Left ventricle myocardium inferior (tissue), 1 donor: Measurements from ENCODE around the gene STIM1. TPM values are rescaled to one million over a fixed set of nuclear protein-coding genes. Genes with fewer than 3 reads are reported as not detected.
"Not testable (repeated sequence)": the region's sequence is repeated elsewhere in the genome, so short reads cannot be mapped to it uniquely, and the experiment has no call there.

Source experiments
- DNase-seq: peaks from one replicate; pipeline ENCODE4 v3.0.0-alpha.2; 2020
- H3K27ac ChIP-seq: fragments of 200-600 bp; replicated peaks from 2 replicates; pipeline ENCODE4 v1.8.0; 2021
- H3K27me3 ChIP-seq: fragments of 200-600 bp; 2 replicates; pipeline ENCODE4 v1.8.0; 2021; ENCODE audit warnings: low read depth
- H3K36me3 ChIP-seq: fragments of 200-600 bp; 2 replicates; pipeline ENCODE4 v1.8.0; 2021
- H3K4me1 ChIP-seq: fragments of 200-600 bp; 2 replicates; pipeline ENCODE4 v1.8.0; 2021
- H3K4me3 ChIP-seq: fragments of 200-600 bp; 2 replicates; pipeline ENCODE4 v1.8.0; 2021; ENCODE audit warnings: mild to moderate bottlenecking, moderate library complexity
- H3K9me3 ChIP-seq: fragments of 200-600 bp; replicated peaks from 2 replicates; pipeline ENCODE4 v1.8.0; 2021
- CTCF ChIP-seq: fragments of 200-600 bp; IDR thresholded peaks from 2 replicates; pipeline ENCODE4 v1.8.0; 2021; ENCODE audit warnings: antibody characterized with exemption, mild to moderate bottlenecking, borderline replicate concordance
- intact Hi-C: fragments of 100-400 bp; cut with micrococcal nuclease; formaldehyde crosslinking; loops from one replicate; pipeline ENCODE4 v1.11.0; 2022
- total RNA-seq: library from RNA; stranded (reverse); fragmentation: NEBNext Ultra II Directional; extraction: Animal tissue kit (Norgen Biotek cat#: 25700); gene quantifications from one replicate; pipeline ENCODE4 v1.2.1, GENCODE V29; 2021
- donor health status: DM: no; HTN: yes; CAD: no; lungs with severe emphysema.

The STIM1 gene
- total RNA-seq, 1 donor from 2014 or later: 32.0 TPM

GRCh38 chr11:3891751-3892150 is 36.3 kb downstream of the STIM1 start:
- Histone ChIP-seq H3K27me3 (peaks cover 4% of the 10 kb centered on the region), H3K4me1 (peaks cover 44% of the 10 kb centered on the region), H3K27ac (no peak overlapping the region), H3K9me3 (no peaks in the 10 kb centered on the region), H3K4me3 (no peak overlapping the region), H3K36me3 (no peaks in the 10 kb centered on the region)
- intact Hi-C loops: no loop called here
- no peak for TF ChIP-seq CTCF
- DNase-seq: no peak

GRCh38 chr11:3892156-3892555 is 36.7 kb downstream of the STIM1 start:
- Histone ChIP-seq H3K4me3 (no peak overlapping the region), H3K36me3 (no peaks in the 10 kb centered on the region), H3K27ac (no peak overlapping the region), H3K27me3 (peaks cover 4% of the 10 kb centered on the region), H3K4me1 (peaks cover 44% of the 10 kb centered on the region), H3K9me3 (no peaks in the 10 kb centered on the region)
- no peak for TF ChIP-seq CTCF
- no peak for DNase-seq
- intact Hi-C loops: no loop called here

- intact Hi-C loops: no loop called here
- TF ChIP-seq CTCF: no peak
- Histone ChIP-seq H3K4me1 (peaks cover 40% of the 10 kb centered on the region), H3K27me3 (peaks cover 4% of the 10 kb centered on the region), H3K4me3 (no peak overlapping the region), H3K36me3 (no peaks in the 10 kb centered on the region), H3K9me3 (no peaks in the 10 kb centered on the region), H3K27ac (peak overlapping the region; percentile 61)
- DNase-seq: no peak
These were observed 37.8 kb downstream of the STIM1 start for GRCh38 chr11:3893311-3893710.

GRCh38 chr11:3894128-3894731 is 38.8 kb downstream of the STIM1 start:
- Histone ChIP-seq H3K4me3 (no peak overlapping the region), H3K9me3 (no peaks in the 10 kb centered on the region), H3K27ac (peak overlapping the region; percentile 61), H3K36me3 (no peaks in the 10 kb centered on the region), H3K27me3 (peaks cover 4% of the 10 kb centered on the region), H3K4me1 (peaks cover 37% of the 10 kb centered on the region)
- intact Hi-C loops: no loop called here
- no peak for TF ChIP-seq CTCF
- peak; percentile 55 for DNase-seq

- H3K27me3 ChIP-seq: peaks cover 13% of the 10 kb centered on the region
- intact Hi-C loops: no loop called here
- no peak overlapping the region for H3K4me3 ChIP-seq
- no peak for TF ChIP-seq CTCF
- peaks cover 25% of the 10 kb centered on the region for H3K4me1 ChIP-seq
- DNase-seq: no peak
- H3K27ac ChIP-seq: no peak overlapping the region
- H3K9me3 ChIP-seq: no peaks in the 10 kb centered on the region
- no peaks in the 10 kb centered on the region for H3K36me3 ChIP-seq
These were observed 41.2 kb downstream of the STIM1 start for GRCh38 chr11:3896644-3897043.

GRCh38 chr11:3900230-3900629 is 44.8 kb downstream of the STIM1 start:
- H3K27ac ChIP-seq, DNase-seq, H3K36me3 ChIP-seq, H3K9me3 ChIP-seq, intact Hi-C loops, H3K4me3 ChIP-seq: not testable (repeated sequence)
- H3K27me3 ChIP-seq: peaks cover 43% of the 10 kb centered on the region
- peaks cover 32% of the 10 kb centered on the region for H3K4me1 ChIP-seq
